HG03378 (cell line): Measurements from ENCODE around the gene SHB.
A peak's percentile ranks its signal among the peaks of the same experiment; 100 is the strongest.

Experiments used
- ATAC-seq: cut with Tn5 transposase; IDR thresholded peaks from one replicate; pipeline ENCODE4 v1.9.1; 2021; ENCODE audit warnings: mild to moderate bottlenecking, moderate library complexity; ENCODE audit not compliant: unreplicated experiment

The SHB gene

GRCh38 chr9:37923118-37923795 lies 145.8 kb downstream of the SHB start:
- no peak for ATAC-seq

- no peak for ATAC-seq
Observed at GRCh38 chr9:37922363-37923117, 146.5 kb downstream of the SHB start.

- no peak for ATAC-seq
Observed at GRCh38 chr9:37921546-37922300, 147.3 kb downstream of the SHB start.

GRCh38 chr9:37921168-37921510 lies 147.9 kb downstream of the SHB start:
- no peak for ATAC-seq

GRCh38 chr9:37920471-37921167 lies 148.4 kb downstream of the SHB start:
- ATAC-seq, result no peak

- ATAC-seq, result no peak
Observed at GRCh38 chr9:37919956-37920335, 149.1 kb downstream of the SHB start.

- ATAC-seq, result no peak
Observed at GRCh38 chr9:37919246-37919955, 149.6 kb downstream of the SHB start.

GRCh38 chr9:37918665-37919170 lies 150.3 kb downstream of the SHB start:
- ATAC-seq, result no peak

- ATAC-seq, result no peak
Observed at GRCh38 chr9:37917801-37918664, 151.0 kb downstream of the SHB start.

- no peak for ATAC-seq
Observed at GRCh38 chr9:37917313-37917731, 151.7 kb downstream of the SHB start.

- ATAC-seq, result no peak
Observed at GRCh38 chr9:37916471-37917312, 152.3 kb downstream of the SHB start.

- ATAC-seq, result no peak
Observed at GRCh38 chr9:37915911-37916470, 153.0 kb downstream of the SHB start.

GRCh38 chr9:37914701-37915358 lies 154.2 kb downstream of the SHB start:
- no peak for ATAC-seq

- no peak for ATAC-seq
Observed at GRCh38 chr9:37914154-37914551, 154.9 kb downstream of the SHB start.

- ATAC-seq, result peak; percentile 72
Observed at GRCh38 chr9:37913480-37914153, 155.4 kb downstream of the SHB start.

- ATAC-seq, result no peak
Observed at GRCh38 chr9:37911271-37911681, 157.8 kb downstream of the SHB start.

- no peak for ATAC-seq
Observed at GRCh38 chr9:37910271-37910670, 158.8 kb downstream of the SHB start.
